ENCODE data around the gene NSUN6.
"Not testable (repeated sequence)": the region's sequence is repeated elsewhere in the genome, so short reads cannot be mapped to it uniquely, and the experiment has no call there.

NSUN6 gene

GRCh38 chr10:18608596-18608995, 42.8 kb downstream of the NSUN6 start:
- DNase-seq (ENCODE audit: low read depth) = no peak

DNA sequence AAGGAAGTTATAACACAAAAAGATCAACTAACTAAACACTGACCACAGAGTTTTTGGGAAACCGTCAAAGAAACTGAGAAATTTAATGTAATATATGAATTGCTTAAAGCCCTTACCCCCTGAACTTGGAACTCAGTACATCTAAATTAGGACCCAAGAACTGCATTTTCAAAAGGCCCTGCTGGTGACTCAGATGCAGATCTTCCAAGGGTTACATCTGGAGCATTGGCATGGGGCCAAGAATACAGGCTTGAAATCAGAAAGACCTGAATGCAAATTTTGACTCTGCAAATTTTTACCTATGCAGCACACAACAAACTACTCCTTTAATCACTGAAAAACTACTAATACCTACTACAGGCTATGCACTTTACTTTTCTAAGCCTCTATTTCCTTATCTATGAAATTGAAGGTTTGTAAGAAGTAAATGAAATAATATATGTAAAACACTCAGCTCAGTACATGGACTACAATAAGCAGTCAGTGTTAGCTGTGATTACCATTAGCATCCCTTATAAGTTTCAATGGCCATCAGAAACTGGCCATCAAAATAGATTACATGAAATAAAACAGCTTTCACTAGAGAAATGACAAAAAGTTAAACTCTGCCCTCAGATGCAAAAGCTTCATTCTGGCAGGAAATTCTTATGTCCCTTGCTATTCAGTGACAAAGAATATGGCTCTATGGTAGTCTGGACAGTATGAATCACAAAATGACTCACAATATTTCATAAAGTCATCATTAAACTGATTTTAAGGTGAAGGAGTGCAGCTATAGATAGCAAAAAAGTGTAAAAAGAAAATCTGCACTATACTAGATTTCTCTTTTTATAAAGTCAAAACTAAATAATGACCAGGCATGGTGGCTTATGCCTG, 43.6 kb downstream of the NSUN6 start:
- no peak for DNase-seq (ENCODE audit: low read depth)

DNA sequence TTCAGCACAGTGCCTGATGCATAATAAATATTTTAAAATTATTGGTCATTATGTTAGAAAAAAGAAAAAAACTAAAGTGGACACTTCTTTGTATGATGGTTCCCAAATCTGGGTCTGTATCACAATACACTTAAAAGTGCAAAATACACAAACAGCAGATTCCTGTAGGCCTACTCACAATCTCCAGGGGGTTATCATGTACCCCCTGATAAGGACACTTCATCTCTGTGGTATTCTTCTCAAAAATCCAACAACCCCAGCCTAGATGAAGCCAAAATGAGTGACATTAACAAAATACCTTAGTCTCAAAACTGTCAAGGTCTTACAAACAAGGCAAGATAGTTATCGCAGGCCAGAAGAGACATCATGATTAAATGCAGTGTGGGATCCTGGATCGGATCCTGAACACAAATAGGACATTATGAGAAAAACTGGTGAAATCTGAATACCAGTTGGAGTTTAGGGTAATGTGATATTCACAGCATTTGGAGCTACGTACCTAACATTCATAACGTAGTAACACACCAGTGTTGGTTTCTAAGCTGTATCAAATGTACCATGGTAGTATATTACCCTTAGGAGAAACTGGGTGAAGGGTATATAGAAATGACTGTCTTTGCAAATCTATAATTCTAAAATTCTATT, 45.2 kb downstream of the NSUN6 start:
- DNase-seq (ENCODE audit: low read depth) = no peak

DNA sequence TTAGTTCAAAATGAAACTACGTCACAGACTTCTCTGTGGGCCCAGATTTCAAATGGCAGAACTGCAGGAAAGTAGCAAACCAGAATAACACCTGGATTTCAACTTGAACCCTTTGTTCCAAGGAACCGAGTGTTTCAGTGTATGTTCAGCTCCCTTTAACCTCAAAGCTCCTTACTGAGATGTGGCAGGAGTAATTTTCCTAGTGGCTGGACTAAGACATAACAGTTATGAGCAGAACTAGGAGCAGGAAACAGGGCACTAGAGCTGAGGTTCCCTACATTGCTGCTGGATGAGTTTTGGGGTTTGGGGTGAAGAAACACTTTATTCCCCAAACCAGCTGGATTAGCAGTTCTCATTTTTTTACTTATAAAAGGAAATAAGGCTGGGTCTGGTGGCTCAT, 50.1 kb downstream of the NSUN6 start:
- DNase-seq (ENCODE audit: low read depth) = no peak

- no peak for DNase-seq (ENCODE audit: low read depth)
These were observed 52.0 kb downstream of the NSUN6 start for GRCh38 chr10:18599392-18599791.

GRCh38 chr10:18594574-18595156, 56.7 kb downstream of the NSUN6 start:
- DNase-seq (ENCODE audit: low read depth) = no peak

DNA sequence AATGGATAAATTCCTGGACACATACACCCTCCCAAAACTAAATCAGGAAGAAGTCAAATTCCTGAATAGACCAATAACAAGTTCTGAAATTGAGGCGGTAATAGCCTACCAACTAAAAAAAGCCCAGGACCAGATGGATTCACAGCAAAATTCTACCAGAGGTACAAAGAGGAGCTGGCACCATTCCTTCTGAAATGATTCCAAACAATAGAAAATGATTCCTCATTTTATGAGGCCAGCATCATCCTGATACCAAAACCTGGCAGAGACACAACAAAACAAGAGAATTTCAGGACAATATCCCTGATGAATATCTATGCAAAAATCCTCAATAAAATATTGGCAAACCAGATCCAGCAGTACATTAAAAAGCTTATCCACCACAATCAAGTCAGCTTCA, 60.2 kb downstream of the NSUN6 start:
- DNase-seq (ENCODE audit: low read depth) = not testable (repeated sequence)

DNA sequence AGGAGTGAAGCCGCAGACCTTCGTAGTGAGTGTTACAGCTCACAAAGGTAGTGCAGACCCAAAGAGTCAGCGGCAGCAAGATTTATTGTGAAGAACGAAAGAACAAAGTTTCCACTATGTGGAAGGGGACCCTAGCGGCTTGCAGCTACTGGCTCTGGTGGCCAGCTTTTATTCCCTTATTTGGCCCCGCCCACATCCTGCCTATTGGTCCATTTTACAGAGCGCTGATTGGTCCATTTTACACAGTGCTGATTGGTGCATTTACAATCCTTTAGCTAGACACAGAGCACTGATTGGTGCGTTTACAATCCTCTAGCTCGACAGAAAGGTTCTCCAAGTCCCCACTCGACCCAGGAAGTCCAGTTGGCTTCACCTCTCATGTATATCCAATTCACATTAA, 64.8 kb downstream of the NSUN6 start:
- not testable (repeated sequence) for DNase-seq (ENCODE audit: low read depth)

- DNase-seq (ENCODE audit: low read depth) = no peak
These were observed 67.7 kb downstream of the NSUN6 start for GRCh38 chr10:18583575-18584270.

- no peak for DNase-seq (ENCODE audit: low read depth)
These were observed 68.6 kb downstream of the NSUN6 start for GRCh38 chr10:18582803-18583202.

DNA sequence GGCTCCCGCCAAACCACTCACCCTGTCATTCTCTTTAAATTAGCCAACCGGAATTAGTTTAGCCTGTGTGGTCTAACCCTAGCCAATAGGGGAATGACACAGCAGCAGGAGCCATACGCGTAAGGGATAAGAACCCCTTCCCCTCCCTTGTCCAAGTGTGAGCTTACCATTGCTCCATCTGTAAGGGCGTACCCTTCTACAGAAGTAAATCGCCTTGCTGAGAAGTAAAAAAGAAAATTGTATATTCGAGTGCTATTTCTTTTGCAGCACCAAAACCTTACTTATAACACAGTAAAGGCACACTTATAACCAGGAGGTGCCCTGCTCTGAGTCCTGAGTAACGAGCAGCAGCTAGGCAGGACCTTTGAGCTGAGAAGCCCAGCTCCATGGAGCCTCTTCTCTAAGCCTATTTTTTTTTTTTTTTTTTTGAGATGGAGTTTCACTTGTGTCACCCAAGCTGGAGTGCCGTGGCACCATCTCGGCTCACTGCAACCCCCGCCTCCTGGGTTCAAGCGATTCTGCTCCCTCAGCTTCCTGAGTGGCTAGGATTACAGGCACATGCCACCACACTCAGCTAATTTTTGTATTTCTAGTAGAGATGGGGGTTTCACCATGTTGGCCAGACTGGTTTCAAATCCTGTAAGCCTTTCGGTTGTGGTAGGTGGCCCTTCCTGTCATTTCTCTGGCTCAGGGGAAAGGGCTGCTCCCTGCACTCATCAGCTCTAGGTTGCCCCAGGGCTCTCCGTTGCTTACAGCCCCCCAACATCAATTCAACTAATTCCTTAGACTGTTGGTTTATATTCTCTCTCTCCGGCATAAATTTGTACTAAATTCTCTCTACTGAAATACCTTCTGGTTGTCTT, 73.3 kb downstream of the NSUN6 start:
- no peak for DNase-seq (ENCODE audit: low read depth)

- DNase-seq (ENCODE audit: low read depth) = no peak
These were observed 74.8 kb downstream of the NSUN6 start for GRCh38 chr10:18576586-18576985.

DNA sequence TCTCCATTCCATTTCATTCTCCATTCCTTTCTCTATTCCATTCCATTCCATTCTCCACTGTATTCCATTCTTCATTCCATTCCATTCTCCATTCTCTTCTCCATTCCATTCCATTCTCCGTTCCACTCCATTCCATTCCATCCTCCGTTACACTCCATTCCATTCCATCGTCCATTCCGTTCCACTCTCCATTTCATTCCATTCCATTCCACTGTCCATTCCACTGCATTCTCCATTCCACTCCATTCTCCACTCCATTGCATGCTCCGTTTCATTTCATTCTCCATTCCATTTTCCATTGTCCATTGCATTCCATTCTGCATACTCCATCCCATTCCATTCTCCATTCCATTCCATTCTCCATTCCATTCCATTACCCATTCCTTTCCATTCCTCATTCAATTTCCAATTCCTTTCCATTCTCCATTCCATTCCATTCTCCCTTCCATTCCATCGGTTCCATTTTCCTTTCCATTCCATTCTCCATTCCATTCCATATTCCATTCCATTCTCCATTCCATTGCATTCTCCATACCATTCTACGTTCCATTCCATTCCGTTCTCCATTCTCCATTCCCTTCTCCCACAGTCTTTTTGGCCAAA, 78.3 kb downstream of the NSUN6 start:
- no peak for DNase-seq (ENCODE audit: low read depth)

DNA sequence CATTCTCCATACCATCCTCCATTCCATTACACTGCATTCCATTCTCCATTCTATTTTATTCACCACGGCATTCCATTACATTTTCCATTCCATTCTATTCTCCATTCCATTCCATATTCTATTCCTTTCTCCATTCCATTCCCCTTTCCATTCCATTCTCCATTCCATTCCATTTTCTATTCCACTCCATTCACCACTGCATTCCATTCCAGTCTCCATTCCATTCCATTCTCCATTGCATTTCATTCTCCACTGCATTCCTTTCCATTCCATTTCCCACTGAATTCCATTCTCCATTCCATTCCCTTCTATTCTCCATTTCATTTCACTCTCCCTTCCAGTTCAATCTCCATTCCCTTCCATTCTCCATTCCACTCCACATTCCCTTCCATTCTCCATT, 79.6 kb downstream of the NSUN6 start:
- no peak for DNase-seq (ENCODE audit: low read depth)

DNA sequence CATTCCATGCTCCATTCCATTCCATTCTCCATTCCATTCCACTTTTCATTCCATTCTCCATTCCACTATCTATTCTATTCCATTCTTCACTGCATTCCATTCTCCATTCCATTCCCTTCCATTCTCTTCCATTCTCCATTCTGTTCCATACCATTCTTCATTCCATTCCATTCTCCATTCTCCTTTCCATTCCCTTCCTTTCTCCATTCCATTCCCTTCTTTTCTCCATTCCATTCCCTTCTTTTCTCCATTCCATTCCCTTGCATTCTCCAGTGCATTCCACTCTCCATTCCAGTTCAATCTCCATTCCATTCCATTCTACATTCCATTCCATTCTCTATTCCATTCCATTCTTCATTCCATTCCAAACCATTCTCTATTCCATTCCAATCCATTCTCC, 80.3 kb downstream of the NSUN6 start:
- DNase-seq (ENCODE audit: low read depth) = no peak

- not testable (repeated sequence) for DNase-seq (ENCODE audit: low read depth)
These were observed 81.0 kb downstream of the NSUN6 start for GRCh38 chr10:18570386-18570785.

- DNase-seq (ENCODE audit: low read depth) = no peak
These were observed 84.0 kb downstream of the NSUN6 start for GRCh38 chr10:18567343-18567856.

GRCh38 chr10:18566177-18566576, 85.2 kb downstream of the NSUN6 start:
- DNase-seq (ENCODE audit: low read depth) = no peak

GRCh38 chr10:18565006-18565405, 86.4 kb downstream of the NSUN6 start:
- no peak for DNase-seq (ENCODE audit: low read depth)

GRCh38 chr10:18563003-18563726, 88.2 kb downstream of the NSUN6 start:
- DNase-seq (ENCODE audit: low read depth) = no peak
